ENCODE measurements around the gene OR2A1.
"Not testable (repeated sequence)": the region's sequence is repeated elsewhere in the genome, so short reads cannot be mapped to it uniquely, and the experiment has no call there.

DNA sequence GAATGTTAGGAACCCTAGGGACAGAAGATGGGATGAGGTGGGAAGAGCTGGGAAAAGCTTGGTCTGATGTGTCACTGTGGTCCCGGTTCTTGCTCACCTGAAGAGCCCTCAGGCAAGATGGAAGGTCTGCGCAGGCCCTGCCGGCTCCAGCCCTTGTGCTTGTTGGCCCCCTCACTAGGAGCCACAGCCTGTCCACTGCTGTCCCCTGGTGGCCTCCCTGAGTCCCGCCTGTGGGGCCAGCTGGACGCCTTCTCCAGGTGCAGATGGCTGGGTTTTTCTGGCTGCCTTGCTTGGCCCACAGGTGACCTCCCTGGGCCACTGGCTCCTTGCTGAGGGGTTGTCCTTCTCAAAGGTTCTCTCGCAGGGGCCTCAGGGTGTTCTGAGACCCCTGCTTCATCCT is 28.5 kb upstream of the OR2A1 start:
- TF ChIP-seq, protein P1, sequence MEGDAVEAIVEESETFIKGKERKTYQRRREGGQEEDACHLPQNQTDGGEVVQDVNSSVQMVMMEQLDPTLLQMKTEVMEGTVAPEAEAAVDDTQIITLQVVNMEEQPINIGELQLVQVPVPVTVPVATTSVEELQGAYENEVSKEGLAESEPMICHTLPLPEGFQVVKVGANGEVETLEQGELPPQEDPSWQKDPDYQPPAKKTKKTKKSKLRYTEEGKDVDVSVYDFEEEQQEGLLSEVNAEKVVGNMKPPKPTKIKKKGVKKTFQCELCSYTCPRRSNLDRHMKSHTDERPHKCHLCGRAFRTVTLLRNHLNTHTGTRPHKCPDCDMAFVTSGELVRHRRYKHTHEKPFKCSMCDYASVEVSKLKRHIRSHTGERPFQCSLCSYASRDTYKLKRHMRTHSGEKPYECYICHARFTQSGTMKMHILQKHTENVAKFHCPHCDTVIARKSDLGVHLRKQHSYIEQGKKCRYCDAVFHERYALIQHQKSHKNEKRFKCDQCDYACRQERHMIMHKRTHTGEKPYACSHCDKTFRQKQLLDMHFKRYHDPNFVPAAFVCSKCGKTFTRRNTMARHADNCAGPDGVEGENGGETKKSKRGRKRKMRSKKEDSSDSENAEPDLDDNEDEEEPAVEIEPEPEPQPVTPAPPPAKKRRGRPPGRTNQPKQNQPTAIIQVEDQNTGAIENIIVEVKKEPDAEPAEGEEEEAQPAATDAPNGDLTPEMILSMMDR (IDR thresholded peaks at IDR 0.05; ENCODE audit: control extremely low read depth in 1 of 3, insufficient read depth in 1 of 3, low read depth in 1 of 3, low read length in 3 of 3), result not testable (repeated sequence)
- TF ChIP-seq CEBPB (IDR thresholded peaks at IDR 0.05; ENCODE audit: low read depth, low read length), result not testable (repeated sequence)
